LNCAP (cell line): ENCODE results near the gene SLC6A6.

Experiments used
- TF ChIP-seq, protein P1 (sequence below): fragments of 450-650 bp; IDR thresholded peaks from 2 replicates; pipeline ENCODE4 v1.5.1; 2017; ENCODE audit warnings: mild to moderate bottlenecking

Gene SLC6A6

DNA sequence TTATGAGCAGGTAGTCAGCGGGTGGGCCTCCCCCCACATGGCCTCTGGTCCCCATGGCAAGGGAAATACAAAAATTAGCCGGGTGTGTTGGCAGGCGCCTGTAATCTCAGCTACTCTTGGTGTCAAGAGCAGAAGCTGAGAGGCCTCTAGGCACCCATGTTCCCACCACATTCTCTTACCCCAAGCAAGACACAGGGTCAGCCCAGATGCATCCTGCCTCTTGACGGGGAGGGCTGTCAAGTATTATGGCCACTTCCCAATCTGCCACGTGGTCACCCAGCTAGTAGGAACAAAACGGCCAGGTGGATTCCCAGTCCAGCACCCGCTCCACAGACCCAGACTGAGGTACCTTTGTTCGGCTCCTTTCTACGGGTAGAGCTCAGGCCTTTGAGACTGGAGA, 16.2 kb upstream of the SLC6A6 start:
- TF ChIP-seq, protein P1, sequence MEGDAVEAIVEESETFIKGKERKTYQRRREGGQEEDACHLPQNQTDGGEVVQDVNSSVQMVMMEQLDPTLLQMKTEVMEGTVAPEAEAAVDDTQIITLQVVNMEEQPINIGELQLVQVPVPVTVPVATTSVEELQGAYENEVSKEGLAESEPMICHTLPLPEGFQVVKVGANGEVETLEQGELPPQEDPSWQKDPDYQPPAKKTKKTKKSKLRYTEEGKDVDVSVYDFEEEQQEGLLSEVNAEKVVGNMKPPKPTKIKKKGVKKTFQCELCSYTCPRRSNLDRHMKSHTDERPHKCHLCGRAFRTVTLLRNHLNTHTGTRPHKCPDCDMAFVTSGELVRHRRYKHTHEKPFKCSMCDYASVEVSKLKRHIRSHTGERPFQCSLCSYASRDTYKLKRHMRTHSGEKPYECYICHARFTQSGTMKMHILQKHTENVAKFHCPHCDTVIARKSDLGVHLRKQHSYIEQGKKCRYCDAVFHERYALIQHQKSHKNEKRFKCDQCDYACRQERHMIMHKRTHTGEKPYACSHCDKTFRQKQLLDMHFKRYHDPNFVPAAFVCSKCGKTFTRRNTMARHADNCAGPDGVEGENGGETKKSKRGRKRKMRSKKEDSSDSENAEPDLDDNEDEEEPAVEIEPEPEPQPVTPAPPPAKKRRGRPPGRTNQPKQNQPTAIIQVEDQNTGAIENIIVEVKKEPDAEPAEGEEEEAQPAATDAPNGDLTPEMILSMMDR: no peak

DNA sequence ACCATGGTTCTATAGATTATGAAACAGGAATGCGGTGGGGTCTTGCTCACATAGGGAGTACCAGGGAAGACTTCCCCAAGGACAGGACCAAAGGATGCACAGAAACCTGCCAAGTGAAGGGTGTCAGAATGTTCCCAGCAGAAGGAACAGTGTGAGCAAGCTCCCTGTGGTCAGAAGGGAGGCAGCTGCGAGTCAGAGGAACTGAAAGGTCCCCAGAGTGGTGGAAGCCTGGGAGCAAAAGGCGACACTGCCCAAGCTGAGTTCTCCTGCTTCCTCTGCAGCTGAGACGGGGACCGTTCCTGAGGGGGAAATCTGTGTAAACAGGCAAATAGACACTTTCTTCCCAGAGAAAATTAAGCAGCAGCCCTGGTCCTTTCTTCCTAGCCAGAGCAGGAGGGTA, 14.2 kb upstream of the SLC6A6 start:
- TF ChIP-seq, protein P1: no peak

DNA sequence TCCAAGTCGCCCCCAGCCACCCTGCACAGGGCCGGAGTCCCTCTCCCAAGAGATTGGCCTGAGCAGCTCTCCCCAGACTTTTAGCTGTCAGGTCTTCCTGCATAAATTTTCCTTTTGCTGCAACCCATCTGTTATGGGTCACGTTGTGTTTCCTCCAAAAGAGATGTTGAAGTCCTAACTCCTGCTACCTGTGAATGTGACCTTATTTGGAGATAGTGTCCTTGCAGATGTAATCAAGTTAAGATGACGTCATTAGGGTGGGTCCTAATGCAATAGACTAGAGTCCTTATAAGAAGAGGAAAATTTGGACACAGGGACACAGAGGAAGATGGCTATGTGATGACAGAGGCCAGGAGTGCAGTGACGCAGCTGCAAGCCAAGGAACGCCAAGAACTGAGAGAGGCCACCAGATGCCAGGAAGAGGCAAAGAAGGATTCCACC, 13.2 kb upstream of the SLC6A6 start:
- TF ChIP-seq, protein P1: no peak

DNA sequence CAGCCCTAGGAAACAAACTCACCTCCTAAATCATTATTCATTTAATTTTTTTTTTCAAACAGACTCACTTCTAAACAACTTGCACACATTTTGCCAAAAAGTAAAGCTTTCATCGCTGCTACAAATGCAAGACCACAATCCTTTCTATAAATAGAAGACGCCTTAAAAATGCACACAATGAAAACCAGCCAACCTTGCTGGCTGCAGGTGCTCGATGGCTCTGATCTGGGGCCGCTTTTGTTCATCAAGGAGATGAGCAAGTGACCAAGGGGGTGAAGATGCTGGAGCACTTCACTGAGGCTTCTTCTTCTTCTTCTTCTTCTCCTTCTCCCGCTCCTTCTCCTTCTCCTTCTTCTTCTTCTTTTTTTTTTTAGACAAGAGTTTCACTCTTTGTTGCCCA, 12.7 kb upstream of the SLC6A6 start:
- TF ChIP-seq, protein P1: no peak

DNA sequence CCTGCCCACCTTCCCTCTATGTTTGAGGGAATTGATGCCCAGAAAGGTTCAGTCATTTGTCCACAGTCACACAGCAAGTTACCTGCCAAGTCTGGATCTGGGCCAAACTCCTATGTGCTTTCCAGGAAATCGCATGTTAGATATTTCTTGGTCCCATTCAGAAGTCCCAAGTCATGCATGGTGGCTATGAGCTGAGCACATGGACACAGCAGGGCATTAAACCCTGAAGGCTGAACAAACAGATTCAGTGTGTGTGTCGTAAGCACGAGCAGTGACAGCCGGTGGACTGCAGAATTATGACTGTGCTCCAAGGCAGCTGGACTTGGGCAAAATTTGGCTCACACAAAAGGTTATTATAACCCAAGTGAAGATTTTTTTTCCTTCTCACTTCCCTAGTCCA, 11.4 kb upstream of the SLC6A6 start:
- TF ChIP-seq, protein P1: no peak

DNA sequence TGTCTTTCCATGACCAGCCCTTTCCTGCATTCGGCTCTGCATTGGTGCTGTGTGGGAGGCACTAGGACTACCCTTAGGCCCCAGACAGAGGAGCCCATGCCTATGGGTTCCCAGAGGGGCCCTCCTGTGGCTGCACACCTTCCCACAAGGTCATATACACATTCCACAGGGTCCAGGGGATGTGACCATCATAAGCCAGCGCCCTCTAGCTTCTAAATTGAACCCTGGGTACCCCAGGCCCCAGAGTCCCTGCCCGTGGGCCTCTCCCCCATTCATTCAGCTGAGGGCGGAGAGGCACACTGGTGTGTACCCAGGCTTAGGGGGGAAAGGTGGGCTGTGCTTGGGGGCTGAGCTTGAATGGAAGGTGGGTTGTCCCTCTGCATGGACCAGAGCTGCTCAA, 10.2 kb upstream of the SLC6A6 start:
- TF ChIP-seq, protein P1: no peak

DNA sequence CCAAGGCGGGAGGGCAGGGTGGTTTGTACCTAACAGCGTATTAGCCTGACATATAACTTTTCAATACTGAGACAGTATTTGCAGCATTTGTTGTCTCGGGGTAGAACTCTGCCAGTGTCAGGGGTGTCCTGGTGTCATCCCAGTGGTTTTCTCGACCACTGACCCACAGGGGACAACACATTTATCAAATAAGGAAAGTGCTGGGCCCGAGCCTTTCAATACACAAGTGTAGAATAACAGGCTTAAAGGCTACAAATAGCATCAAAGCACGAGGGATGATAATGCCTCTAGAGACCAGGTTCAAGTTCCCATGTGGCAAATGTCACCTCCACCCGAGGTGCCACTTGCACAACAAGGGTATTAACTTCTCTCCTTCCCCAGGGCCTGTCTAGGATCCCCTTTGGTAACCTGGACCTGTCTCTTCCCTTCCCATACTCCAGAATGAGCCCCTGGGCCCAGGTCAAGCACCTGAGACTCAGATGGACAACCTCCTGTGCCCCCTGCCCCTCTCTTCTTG, 9.5 kb upstream of the SLC6A6 start:
- TF ChIP-seq, protein P1: no peak
